CD4-positive, alpha-beta T cell treated with Interleukin-17A for 1 hour (primary cell): ENCODE data around the gene LCN6.
"Not testable (repeated sequence)": the region's sequence is repeated elsewhere in the genome, so short reads cannot be mapped to it uniquely, and the experiment has no call there.

Experiments used
- DNase-seq: peaks from one replicate; pipeline ENCODE4 v3.0.0-alpha.2; 2020

LCN6 gene, protein sequence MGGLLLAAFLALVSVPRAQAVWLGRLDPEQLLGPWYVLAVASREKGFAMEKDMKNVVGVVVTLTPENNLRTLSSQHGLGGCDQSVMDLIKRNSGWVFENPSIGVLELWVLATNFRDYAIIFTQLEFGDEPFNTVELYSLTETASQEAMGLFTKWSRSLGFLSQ

DNA sequence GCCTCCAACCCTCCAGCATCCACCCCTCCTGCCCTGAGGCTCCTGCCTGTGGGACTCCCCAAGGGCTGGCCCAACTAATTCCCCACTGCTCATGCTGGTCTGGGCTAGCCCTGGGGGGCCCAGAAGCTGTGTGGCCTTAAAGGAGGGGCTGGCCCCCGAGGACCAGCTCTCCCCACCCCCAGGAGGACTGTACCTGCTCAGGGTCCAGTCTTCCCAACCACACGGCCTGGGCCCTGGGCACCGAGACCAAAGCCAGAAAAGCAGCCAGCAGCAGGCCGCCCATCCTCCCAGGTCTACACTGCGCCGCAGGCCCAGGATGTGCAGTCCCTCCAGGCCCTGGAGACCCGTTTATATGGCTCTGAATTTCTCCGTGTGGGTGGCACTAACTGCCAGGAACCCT, at the start of gene LCN6:
LCN6 (minus strand) TSS at position 325 of the 400 bp plus-strand sequence; CDS start at position 283, 42 bp downstream.
- no peak for DNase-seq

DNA sequence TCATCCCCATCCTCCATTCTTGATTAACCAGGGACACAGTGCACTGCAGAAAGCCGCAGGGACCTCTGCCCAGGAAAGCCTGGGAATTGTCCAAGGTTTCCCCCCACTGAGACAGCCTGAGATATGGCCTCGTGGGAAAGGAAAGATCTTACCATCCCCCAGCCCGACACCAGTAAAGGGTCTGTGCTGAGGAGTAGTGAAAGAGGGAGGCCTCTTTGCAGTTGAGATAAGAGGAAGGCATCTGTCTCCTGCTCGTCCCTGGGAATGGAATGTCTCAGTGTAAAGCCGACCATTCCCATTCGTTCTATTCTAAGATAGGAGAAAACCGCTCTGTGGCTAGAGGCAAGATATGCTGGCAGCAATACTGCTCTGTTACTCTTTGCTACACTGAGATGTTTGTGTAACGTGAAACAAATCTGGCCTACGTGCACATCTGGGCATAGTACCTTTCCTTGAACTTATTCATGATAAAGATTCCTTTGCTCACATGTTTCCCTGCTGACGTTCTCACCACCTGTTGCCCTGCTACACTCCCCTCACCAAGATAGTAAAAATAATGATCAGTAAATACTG, 48.5 kb upstream of the LCN6 start:
- not testable (repeated sequence) for DNase-seq

- DNase-seq = no peak
Observed at GRCh38 chr9:136796238-136796774, 48.0 kb upstream of the LCN6 start, which contains the start of gene CCDC183. TSS of gene CCDC183 (plus strand) at chr9:136796338. CDS start at chr9:136796398, 60 bp downstream.

GRCh38 chr9:136795000-136795348, 46.6 kb upstream of the LCN6 start:
- no peak for DNase-seq

GRCh38 chr9:136794281-136794999, 46.1 kb upstream of the LCN6 start:
- DNase-seq = no peak

DNA sequence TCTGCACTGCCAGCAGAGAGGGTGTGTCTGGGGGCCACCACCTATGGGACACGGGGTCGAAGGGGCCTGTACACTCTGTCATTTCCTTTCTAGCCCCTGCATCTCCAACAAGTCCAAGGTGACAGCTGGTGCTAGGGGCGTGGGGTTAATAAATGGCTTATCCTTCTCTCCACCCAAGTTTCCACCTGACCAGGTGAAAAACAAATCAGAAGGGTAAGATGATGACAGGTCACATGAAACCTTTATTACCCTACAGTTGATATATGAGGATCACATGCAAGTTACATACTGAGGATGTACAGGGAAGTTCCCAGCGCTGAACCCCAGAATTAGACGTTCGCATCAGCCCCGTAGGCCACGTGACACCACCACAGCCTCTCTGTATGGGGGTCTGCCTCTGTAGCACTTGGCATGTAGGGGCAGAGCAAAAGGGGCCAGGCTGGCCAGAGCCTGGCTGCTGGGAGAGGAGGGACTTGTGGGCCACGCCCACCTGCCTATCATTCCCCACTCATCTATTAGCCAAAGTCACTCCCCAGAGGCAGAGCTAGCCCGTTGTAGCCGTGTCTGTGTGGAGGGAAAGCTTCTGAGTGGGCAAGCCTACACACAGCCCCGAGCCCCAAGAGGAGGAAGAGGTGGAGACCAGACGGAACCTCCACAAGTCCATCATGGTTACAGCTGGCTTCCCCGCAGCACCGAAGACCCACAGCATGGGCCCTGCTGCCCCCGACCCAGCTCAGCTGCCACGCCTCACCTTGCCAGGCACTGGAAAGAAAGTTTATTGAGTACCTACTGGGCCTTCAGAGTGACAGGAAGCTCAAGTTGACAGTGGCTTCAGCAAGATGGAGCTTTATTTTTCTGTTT, 45.0 kb upstream of the LCN6 start:
- DNase-seq = no peak

- no peak for DNase-seq
Observed at GRCh38 chr9:136792321-136793085, 44.2 kb upstream of the LCN6 start.

DNA sequence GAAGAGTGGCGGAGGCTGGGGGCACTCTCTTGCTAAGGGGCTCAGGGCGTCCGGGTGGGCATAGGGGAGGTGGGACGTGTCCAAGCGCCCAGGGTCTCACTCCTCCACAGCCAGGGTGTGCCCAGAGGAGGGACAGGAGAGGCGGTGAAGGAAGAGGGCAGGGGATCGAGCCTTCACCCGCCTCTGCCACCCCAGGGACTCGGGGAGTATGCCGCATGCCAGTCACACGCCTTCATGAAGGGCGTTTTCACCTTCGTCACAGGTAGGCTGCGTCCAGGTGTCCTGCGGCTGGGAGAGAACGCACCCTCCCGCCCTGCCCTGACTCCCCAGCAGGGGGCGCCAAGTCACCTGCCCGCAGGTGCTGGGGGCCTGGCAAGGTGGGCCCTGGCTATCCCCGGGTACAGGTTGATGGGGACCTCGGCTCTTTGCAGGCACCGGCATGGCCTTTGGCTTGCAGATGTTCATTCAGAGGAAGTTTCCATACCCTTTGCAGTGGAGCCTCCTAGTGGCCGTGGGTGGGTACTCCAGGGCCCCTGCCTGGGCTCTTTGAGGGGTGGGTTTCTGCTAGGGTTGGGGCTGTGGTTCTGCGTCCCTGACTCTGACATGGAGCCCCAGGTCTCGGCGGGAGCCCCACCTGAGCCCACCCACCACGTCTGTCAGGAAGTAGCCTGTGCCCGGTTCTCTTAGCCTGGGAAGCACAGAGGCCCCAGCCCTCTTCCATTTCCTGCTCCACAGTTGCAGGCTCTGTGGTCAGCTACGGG, 43.4 kb upstream of the LCN6 start:
- peak; percentile 78 for DNase-seq

- peak; percentile 99 for DNase-seq
Observed at GRCh38 chr9:136790640-136791515, 42.6 kb upstream of the LCN6 start, which contains the start of gene TMEM141. TSS of gene TMEM141 (plus strand) at chr9:136791344. CDS start at chr9:136791371, 27 bp downstream.

GRCh38 chr9:136789523-136789937, 41.2 kb upstream of the LCN6 start:
- no peak for DNase-seq

- not testable (repeated sequence) for DNase-seq
Observed at GRCh38 chr9:136788644-136789522, 40.6 kb upstream of the LCN6 start.

GRCh38 chr9:136787690-136788400, 39.5 kb upstream of the LCN6 start:
- peak; percentile 85 for DNase-seq

DNA sequence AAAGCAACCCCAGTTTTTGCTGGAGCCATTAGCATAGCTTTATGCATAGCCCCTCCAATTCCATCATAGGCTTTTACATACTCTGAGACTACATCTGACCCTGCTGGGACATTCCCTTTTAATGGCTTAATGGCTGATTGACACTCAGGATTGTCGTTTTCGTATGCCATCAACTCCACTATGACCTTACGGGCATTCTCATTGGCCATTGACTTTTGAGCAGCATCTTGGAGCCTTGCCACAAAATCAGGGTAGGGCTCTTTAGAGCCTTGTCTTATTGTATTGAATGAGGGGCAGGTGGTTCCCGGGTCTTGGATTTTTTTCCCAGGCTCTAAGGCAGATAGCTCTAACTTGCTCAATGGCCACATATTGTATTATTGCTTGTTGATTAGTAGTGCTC, 38.7 kb upstream of the LCN6 start:
- DNase-seq = not testable (repeated sequence)

DNA sequence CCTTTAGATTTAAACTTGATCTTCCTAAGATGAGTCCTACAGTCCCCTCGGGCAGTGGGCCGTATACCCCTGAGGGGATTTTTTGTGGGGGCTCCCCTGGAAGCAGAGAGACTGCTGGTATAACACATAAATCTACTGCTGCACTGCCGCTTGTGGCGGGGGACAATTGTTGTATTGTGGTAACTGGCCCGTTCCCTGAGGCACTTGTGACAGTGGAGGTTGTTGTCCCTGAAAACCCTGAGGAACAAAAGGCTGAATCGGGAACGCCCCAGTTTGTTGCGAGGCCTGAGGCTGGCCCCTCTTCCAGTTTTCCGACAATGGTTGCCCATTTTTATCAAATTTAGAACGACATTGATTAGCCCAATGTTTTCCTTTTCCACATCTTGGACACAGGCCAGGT, 38.1 kb upstream of the LCN6 start:
- no peak for DNase-seq

DNA sequence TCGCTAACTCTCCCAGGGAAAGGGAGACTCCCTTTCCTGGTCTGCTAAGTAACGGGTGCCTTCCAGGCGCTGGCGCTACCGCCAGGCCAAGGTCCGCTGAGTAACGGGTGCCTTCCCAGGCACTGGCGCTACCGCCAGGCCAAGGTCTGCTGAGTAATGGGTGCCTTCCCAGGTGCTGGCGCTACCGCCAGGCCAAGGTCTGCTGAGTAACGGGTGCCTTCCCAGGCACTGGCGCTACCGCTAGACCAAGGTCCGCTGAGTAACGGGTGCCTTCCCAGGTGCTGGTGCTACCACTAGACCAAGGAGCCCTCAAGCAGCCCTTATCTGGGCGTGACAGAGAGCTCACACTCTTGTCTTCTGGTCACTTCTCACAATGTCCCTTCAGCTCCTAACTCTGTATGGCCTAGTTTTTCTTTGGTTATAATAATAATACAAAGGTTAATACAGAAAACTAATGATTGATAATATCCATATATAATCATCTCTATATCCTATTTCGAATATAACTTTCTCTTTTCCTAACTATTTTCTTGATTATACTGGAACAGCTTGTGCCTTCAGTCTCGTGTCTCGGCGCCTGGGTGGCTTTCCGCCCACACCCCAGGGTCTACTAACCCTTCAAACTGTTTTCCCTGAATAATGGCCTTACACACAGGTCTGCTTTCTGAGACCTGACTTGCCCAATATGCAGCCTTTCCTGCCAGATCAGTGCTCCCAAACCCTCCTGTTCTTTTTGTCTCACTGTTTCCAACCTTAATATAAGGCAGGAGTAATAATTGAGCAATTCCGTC, 37.4 kb upstream of the LCN6 start:
- not testable (repeated sequence) for DNase-seq

DNA sequence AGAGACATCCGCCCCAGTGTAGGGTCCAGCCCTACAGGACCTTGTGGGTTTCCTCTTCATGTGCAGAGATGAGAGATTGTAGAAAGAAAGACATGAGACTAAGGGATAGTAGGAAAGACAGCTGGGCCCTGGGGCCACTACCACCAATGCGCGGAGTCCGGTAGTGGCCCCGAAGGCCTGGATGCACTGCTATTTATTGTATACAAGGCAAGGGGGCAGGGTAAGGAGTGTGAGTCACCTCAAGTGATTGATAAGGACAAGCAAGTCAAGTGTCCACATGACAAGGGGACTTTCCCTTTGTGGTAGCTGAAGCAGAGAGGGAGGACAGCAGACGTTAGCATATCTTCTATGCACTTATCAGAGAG, 36.7 kb upstream of the LCN6 start:
- peak; percentile 66 for DNase-seq

DNA sequence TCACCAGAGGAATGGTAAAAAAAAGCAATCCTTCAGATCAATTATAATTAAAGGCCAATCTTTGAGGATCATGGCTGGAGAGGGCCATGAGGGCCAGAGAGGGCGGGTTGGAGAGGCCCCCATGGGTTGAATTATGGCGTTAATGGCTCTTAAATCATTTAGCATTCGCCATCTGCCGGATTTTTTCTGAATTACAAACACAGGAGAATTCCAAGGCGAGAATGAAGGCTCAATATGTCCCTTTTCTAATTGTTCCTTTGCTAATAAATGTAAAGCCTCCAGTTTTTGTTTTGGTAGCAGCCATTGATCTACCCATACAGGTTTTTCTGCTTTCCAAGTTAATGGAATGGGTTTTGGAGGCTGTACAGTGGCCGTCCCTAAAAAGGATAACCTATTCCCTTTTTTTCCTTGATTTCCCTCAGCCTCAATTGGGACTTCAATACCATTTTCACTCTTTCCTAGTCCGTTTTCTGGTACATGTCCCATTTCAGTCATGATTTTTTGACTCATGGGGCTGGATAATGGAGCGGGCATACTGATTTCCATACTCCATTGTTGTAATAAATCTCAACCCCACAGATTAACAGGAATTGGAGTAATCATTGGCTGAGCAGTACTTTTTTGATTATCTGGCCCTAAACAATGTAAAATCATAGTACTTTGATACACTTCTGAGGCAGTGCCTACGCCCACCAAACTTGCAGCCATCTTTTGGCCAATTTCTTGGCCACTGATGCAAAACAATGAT, 36.1 kb upstream of the LCN6 start:
- peak; percentile 51 for DNase-seq
